Activated CD8-positive, alpha-beta T cell treated with anti-CD3 and anti-CD28 coated beads for 36 hours (primary cell): ENCODE results near the gene INPP5D. TPM values are rescaled to one million over a fixed set of nuclear protein-coding genes. Genes with fewer than 3 reads are reported as not detected.

ENCODE experiments used
- ATAC-seq: fragments of 200-7000 bp; cut with Tn5 transposase; one replicate; pipeline ENCODE4 v1.10.0; 2021; ENCODE audit warnings: mild to moderate bottlenecking, moderate library complexity
- CTCF ChIA-PET: fragments of 350-600 bp; sonication (Branson Sonifier 250); formaldehyde crosslinking; loops from one replicate; lab custom pipeline; 2021; ENCODE audit warnings: antibody characterized with exemption; lab: Charles Lee
- POLR2A ChIA-PET: fragments of 350-600 bp; sonication (Branson Sonifier 250); formaldehyde crosslinking; loops from one replicate; lab custom pipeline; 2021; ENCODE audit warnings: antibody characterized with exemption; lab: Charles Lee
- DNase-seq: peaks from one replicate; pipeline ENCODE4 v3.0.0-alpha.2; 2020
- H3K27ac Mint-ChIP-seq: one replicate; pipeline ENCODE4 v1.8.0; 2021; ENCODE audit warnings: mild to moderate bottlenecking, mixed read lengths
- H3K27me3 Mint-ChIP-seq: one replicate; pipeline ENCODE4 v1.8.0; 2021; ENCODE audit warnings: mixed read lengths
- H3K36me3 Mint-ChIP-seq: one replicate; pipeline ENCODE4 v1.8.0; 2021; ENCODE audit warnings: low read depth, mixed read lengths
- H3K4me1 Mint-ChIP-seq: one replicate; pipeline ENCODE4 v1.8.0; 2021; ENCODE audit warnings: low read depth, mixed read lengths
- H3K4me3 Mint-ChIP-seq: one replicate; pipeline ENCODE4 v1.8.0; 2021; ENCODE audit warnings: mild to moderate bottlenecking, moderate library complexity, mixed read lengths
- H3K9me3 Mint-ChIP-seq: one replicate; pipeline ENCODE4 v1.8.0; 2021; ENCODE audit warnings: mixed read lengths
- CTCF ChIP-seq: fragments of 200-600 bp; IDR thresholded peaks from one replicate; pipeline ENCODE4 v1.8.0; 2022; ENCODE audit warnings: antibody characterized with exemption, mild to moderate bottlenecking
- intact Hi-C: fragments of 100-400 bp; cut with micrococcal nuclease; formaldehyde crosslinking; loops from one replicate; pipeline ENCODE4 v1.10.0; 2022
- total RNA-seq, 2 experiments: library from RNA; stranded (reverse); gene quantifications; one replicate each; pipeline ENCODE4 v1.2.3, GENCODE V29; 2021

The INPP5D gene
- total RNA-seq, 2 experiments from 2014 or later: 38.6 to 40.2 TPM

DNA sequence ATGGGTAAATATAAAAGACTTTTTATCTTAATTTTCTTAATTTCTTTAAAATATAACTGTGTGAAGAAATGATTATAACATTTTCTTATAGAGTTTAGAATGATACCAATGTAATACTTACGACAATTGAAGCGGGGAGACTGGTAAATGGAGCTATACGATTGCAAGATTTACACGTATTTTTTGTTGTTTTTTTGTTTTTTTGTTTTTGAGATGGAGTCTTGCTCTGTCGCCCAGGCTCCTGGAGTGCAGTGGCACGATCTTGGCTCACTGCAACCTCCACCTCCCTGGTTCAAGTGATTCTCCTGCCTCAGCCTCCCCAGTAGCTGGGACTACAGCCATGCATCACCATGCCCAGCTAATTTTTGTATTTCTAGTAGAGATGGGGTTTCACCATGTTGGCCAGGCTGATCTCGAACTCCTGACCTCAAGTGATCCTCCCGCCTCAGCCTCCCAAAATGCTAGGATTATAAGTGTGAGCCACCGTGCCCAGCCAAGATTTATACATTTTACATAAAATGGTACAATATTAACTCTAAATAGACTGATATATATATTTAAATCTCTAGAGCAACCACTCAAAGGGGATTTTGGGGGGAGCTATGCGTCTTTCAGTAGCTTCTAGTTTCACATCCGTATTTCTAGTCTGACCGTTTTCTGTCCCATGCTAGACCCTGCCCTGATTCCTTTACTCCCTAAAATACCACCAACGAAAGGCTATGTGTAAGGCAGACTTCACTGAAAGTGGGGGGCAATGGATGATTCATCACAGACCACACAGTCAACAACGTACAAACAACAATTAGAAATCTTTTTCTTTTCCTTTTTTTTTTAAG is 163.1 kb downstream of the INPP5D start:
- ChIA-PET CTCF (interaction anchor here (1.1 kb wide), 1 partner anchor 28 kb away, joined by 5 read pairs; the partner anchor contains the start of gene ATG16L1), POLR2A (interaction anchor here (0.9 kb wide), 2 partner anchors 37 to 452 kb away, joined by 3 to 4 read pairs; no protein-coding TSS in a partner anchor)
- Mint-ChIP-seq H3K36me3 (no peaks in the 10 kb centered on the region), H3K27ac (no peak overlapping the region), H3K9me3 (no peaks in the 10 kb centered on the region), H3K4me1 (peaks cover 11% of the 10 kb centered on the region), H3K4me3 (no peak overlapping the region), H3K27me3 (no peaks in the 10 kb centered on the region)
- intact Hi-C loops: no loop called here
- no peak for ATAC-seq
- TF ChIP-seq CTCF: no peak
- DNase-seq: no peak

- POLR2A ChIA-PET: interaction anchor here (1.1 kb wide), 1 partner anchor 9 kb away, joined by 3 read pairs; no protein-coding TSS in a partner anchor
- no peak for DNase-seq
- H3K4me1 Mint-ChIP-seq: peaks cover 21% of the 10 kb centered on the region
- no peak for ATAC-seq
- CTCF ChIA-PET: interaction anchor here (1.3 kb wide), 1 partner anchor 18 kb away, joined by 4 read pairs; no protein-coding TSS in a partner anchor
- H3K27me3 Mint-ChIP-seq: no peaks in the 10 kb centered on the region
- H3K27ac Mint-ChIP-seq: no peak overlapping the region
- no peaks in the 10 kb centered on the region for H3K36me3 Mint-ChIP-seq
- H3K9me3 Mint-ChIP-seq: no peaks in the 10 kb centered on the region
- no peak for TF ChIP-seq CTCF
- H3K4me3 Mint-ChIP-seq: no peak overlapping the region
- intact Hi-C loops: no loop called here
Observed at GRCh38 chr2:233225230-233226068, 165.3 kb downstream of the INPP5D start.

DNA sequence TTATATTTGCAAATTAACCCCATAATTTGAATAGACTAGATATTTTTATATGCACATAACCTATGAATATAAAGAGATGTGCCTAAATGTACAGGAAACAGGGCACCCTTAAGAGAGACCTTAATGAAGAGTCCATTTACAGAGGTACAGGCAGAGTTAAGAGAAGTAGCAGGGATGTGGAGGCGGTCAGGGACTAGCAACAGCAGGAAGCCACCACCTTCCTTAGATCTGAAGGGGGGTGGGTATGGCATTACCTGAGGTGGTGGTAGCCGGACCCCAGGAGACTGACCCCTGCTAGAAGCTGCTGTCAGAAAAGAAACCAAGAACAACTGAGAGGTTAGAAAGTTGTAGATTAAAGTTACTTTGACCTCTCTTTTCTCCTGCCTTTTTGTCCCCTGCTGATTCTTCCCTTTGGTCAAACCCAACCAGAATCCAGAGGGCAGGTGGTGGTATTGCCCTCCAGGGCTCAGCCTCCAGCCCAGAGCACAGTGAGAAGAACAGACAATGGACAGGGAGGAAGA is 166.4 kb downstream of the INPP5D start:
- peaks cover 28% of the 10 kb centered on the region for H3K4me1 Mint-ChIP-seq
- no peak for DNase-seq
- ATAC-seq: no peak
- no peak overlapping the region for H3K27ac Mint-ChIP-seq
- H3K27me3 Mint-ChIP-seq: no peaks in the 10 kb centered on the region
- ChIA-PET CTCF (no interaction called here), POLR2A (no interaction called here)
- no peaks in the 10 kb centered on the region for H3K9me3 Mint-ChIP-seq
- intact Hi-C loops: no loop called here
- H3K4me3 Mint-ChIP-seq: no peak overlapping the region
- no peaks in the 10 kb centered on the region for H3K36me3 Mint-ChIP-seq
- TF ChIP-seq CTCF: no peak

- no peaks in the 10 kb centered on the region for H3K27me3 Mint-ChIP-seq
- peaks cover 28% of the 10 kb centered on the region for H3K4me1 Mint-ChIP-seq
- H3K9me3 Mint-ChIP-seq: no peaks in the 10 kb centered on the region
- no peaks in the 10 kb centered on the region for H3K36me3 Mint-ChIP-seq
- ATAC-seq: no peak
- intact Hi-C loops: no loop called here
- no peak for DNase-seq
- no peak overlapping the region for H3K27ac Mint-ChIP-seq
- H3K4me3 Mint-ChIP-seq: no peak overlapping the region
- TF ChIP-seq CTCF: no peak
- POLR2A ChIA-PET: interaction anchor here (0.6 to 1.3 kb wide), 3 partner anchors 16 to 385 kb away, joined by 3 read pairs; no protein-coding TSS in a partner anchor
- CTCF ChIA-PET: no interaction called here
Observed at GRCh38 chr2:233227346-233227978, 167.3 kb downstream of the INPP5D start.
